ENCODE results near the gene NRK. TPM values are rescaled to one million over a fixed set of nuclear protein-coding genes. Genes with fewer than 3 reads are reported as not detected.
"Not testable (repeated sequence)": the region's sequence is repeated elsewhere in the genome, so short reads cannot be mapped to it uniquely, and the experiment has no call there.

NRK gene
- total RNA-seq, 1 donor from 2014 or later = 134 TPM

DNA sequence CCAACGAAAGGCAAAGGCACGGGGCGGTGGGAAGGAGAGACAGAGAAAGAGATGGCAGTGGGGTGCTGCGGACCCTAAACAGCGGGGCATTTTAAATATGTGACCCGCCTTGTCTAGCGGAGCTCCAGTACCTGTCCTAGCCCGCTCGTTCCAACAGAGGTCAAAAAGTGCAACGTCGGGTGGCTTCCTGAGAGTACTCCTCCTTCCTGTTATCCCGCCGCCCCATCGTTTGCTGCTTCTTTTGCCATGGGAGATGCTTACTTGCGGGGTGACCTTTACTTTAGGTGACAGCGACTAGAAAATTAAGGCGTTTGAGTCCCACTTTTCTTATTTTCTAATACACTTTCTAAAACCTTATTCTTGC is 735 bp downstream of the NRK start:
- Histone ChIP-seq H3K4me1 (ENCODE audit: control insufficient read depth in 3 of 3, insufficient read depth in 3 of 3, low read length in 3 of 3) (peaks cover 0 to 5% (median 2%) of the 10 kb centered on the region in 3 donors), H3K27ac (ENCODE audit: low read depth, low read length) (no peak overlapping the region), H3K27me3 (ENCODE audit: control insufficient read depth in 3 of 3, insufficient read depth in 3 of 3, low read length in 3 of 3) (peaks cover 3 to 31% (median 8%) of the 10 kb centered on the region in 3 donors), H3K9ac (ENCODE audit: low read depth in 1 of 3, low read length in 3 of 3) (no peak overlapping the region), H3K4me3 (ENCODE audit: low read length in 3 of 3) (peak overlapping the region in 2 of 3 donors; percentile 41 to 65), H3K9me3 (ENCODE audit: control insufficient read depth in 3 of 3, low read length in 3 of 3) (no peaks in the 10 kb centered on the region), H3K36me3 (ENCODE audit: control insufficient read depth in 3 of 3, insufficient read depth in 3 of 3, low read length in 3 of 3) (no peaks in the 10 kb centered on the region)

- no peaks in the 10 kb centered on the region for H3K9me3 ChIP-seq (ENCODE audit: control insufficient read depth in 3 of 3, low read length in 3 of 3)
- no peaks in the 10 kb centered on the region for H3K27me3 ChIP-seq (ENCODE audit: control insufficient read depth in 3 of 3, insufficient read depth in 3 of 3, low read length in 3 of 3)
Observed at GRCh38 chrX:105829011-105829410, 6.7 kb downstream of the NRK start.

GRCh38 chrX:105837232-105837631 is 14.9 kb downstream of the NRK start:
- no peak overlapping the region for H3K4me3 ChIP-seq (ENCODE audit: low read length in 3 of 3)
- no peaks in the 10 kb centered on the region for H3K9me3 ChIP-seq (ENCODE audit: control insufficient read depth in 3 of 3, low read length in 3 of 3)
- no peak overlapping the region for H3K9ac ChIP-seq (ENCODE audit: low read depth in 1 of 3, low read length in 3 of 3)
- no peak overlapping the region for H3K27ac ChIP-seq (ENCODE audit: low read depth, low read length)
- no peaks in the 10 kb centered on the region for H3K36me3 ChIP-seq (ENCODE audit: control insufficient read depth in 3 of 3, insufficient read depth in 3 of 3, low read length in 3 of 3)
- peaks cover 0 to 2% (median 0%) of the 10 kb centered on the region in 3 donors for H3K4me1 ChIP-seq (ENCODE audit: control insufficient read depth in 3 of 3, insufficient read depth in 3 of 3, low read length in 3 of 3)
- peaks cover 0 to 3% (median 0%) of the 10 kb centered on the region in 3 donors for H3K27me3 ChIP-seq (ENCODE audit: control insufficient read depth in 3 of 3, insufficient read depth in 3 of 3, low read length in 3 of 3)

More at GRCh38 chrX:105829011-105829410, 6.7 kb downstream of the NRK start:
- Histone ChIP-seq H3K9ac (ENCODE audit: low read depth in 1 of 3, low read length in 3 of 3) (no peak overlapping the region), H3K4me1 (ENCODE audit: control insufficient read depth in 3 of 3, insufficient read depth in 3 of 3, low read length in 3 of 3) (no peaks in the 10 kb centered on the region), H3K27ac (ENCODE audit: low read depth, low read length) (no peak overlapping the region), H3K36me3 (ENCODE audit: control insufficient read depth in 3 of 3, insufficient read depth in 3 of 3, low read length in 3 of 3) (no peaks in the 10 kb centered on the region), H3K4me3 (ENCODE audit: low read length in 3 of 3) (no peak overlapping the region)

- no peaks in the 10 kb centered on the region for H3K36me3 ChIP-seq (ENCODE audit: control insufficient read depth in 3 of 3, insufficient read depth in 3 of 3, low read length in 3 of 3)
- no peak overlapping the region for H3K4me3 ChIP-seq (ENCODE audit: low read length in 3 of 3)
- no peak overlapping the region for H3K27ac ChIP-seq (ENCODE audit: low read depth, low read length)
- H3K4me1 ChIP-seq (ENCODE audit: control insufficient read depth in 3 of 3, insufficient read depth in 3 of 3, low read length in 3 of 3) = no peaks in the 10 kb centered on the region
- no peak overlapping the region for H3K9ac ChIP-seq (ENCODE audit: low read depth in 1 of 3, low read length in 3 of 3)
- H3K27me3 ChIP-seq (ENCODE audit: control insufficient read depth in 3 of 3, insufficient read depth in 3 of 3, low read length in 3 of 3) = peaks cover 0 to 4% (median 0%) of the 10 kb centered on the region in 3 donors
- H3K9me3 ChIP-seq (ENCODE audit: control insufficient read depth in 3 of 3, low read length in 3 of 3) = no peaks in the 10 kb centered on the region
Observed at GRCh38 chrX:105845631-105846030, 23.3 kb downstream of the NRK start.

- H3K9ac ChIP-seq (ENCODE audit: low read depth in 1 of 3, low read length in 3 of 3); H3K27ac ChIP-seq (ENCODE audit: low read depth, low read length); H3K27me3 ChIP-seq (ENCODE audit: control insufficient read depth in 3 of 3, insufficient read depth in 3 of 3, low read length in 3 of 3); H3K36me3 ChIP-seq (ENCODE audit: control insufficient read depth in 3 of 3, insufficient read depth in 3 of 3, low read length in 3 of 3); H3K9me3 ChIP-seq (ENCODE audit: control insufficient read depth in 3 of 3, low read length in 3 of 3); H3K4me3 ChIP-seq (ENCODE audit: low read length in 3 of 3); H3K4me1 ChIP-seq (ENCODE audit: control insufficient read depth in 3 of 3, insufficient read depth in 3 of 3, low read length in 3 of 3): not testable (repeated sequence)
Observed at GRCh38 chrX:105850100-105850499, 27.8 kb downstream of the NRK start.

DNA sequence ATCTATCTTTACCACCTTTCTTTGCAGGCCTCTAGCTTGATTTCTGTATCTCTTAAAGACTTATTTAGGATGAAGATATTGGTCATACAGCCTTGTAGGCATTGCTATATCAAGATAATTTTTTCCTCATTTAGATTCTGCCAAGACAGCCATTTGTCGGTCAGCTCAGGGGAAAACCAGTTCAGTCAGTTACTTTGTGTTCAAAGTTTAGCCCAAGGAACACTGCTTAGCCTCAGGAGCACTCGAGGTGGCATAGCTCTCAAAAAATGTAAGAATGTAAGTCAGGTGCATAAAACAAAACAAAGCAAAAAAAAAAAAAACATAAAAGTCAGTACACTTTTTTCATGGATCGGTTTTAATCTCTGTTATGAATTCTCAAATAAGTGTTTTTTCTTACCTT is 43.4 kb downstream of the NRK start:
- Histone ChIP-seq H3K9ac (ENCODE audit: low read depth in 1 of 3, low read length in 3 of 3) (no peak overlapping the region), H3K27me3 (ENCODE audit: control insufficient read depth in 3 of 3, insufficient read depth in 3 of 3, low read length in 3 of 3) (peaks cover 0 to 6% (median 0%) of the 10 kb centered on the region in 3 donors), H3K9me3 (ENCODE audit: control insufficient read depth in 3 of 3, low read length in 3 of 3) (no peaks in the 10 kb centered on the region), H3K36me3 (ENCODE audit: control insufficient read depth in 3 of 3, insufficient read depth in 3 of 3, low read length in 3 of 3) (no peaks in the 10 kb centered on the region), H3K27ac (ENCODE audit: low read depth, low read length) (no peak overlapping the region), H3K4me1 (ENCODE audit: control insufficient read depth in 3 of 3, insufficient read depth in 3 of 3, low read length in 3 of 3) (no peaks in the 10 kb centered on the region), H3K4me3 (ENCODE audit: low read length in 3 of 3) (no peak overlapping the region)

- H3K27ac ChIP-seq (ENCODE audit: low read depth, low read length) = no peak overlapping the region
- H3K4me1 ChIP-seq (ENCODE audit: control insufficient read depth in 3 of 3, insufficient read depth in 3 of 3, low read length in 3 of 3) = no peaks in the 10 kb centered on the region
- H3K4me3 ChIP-seq (ENCODE audit: low read length in 3 of 3) = no peak overlapping the region
- H3K27me3 ChIP-seq (ENCODE audit: control insufficient read depth in 3 of 3, insufficient read depth in 3 of 3, low read length in 3 of 3) = peaks cover 0 to 6% (median 0%) of the 10 kb centered on the region in 3 donors
- H3K9ac ChIP-seq (ENCODE audit: low read depth in 1 of 3, low read length in 3 of 3) = no peak overlapping the region
- no peaks in the 10 kb centered on the region for H3K9me3 ChIP-seq (ENCODE audit: control insufficient read depth in 3 of 3, low read length in 3 of 3)
- no peaks in the 10 kb centered on the region for H3K36me3 ChIP-seq (ENCODE audit: control insufficient read depth in 3 of 3, insufficient read depth in 3 of 3, low read length in 3 of 3)
Observed at GRCh38 chrX:105869701-105870100, 47.4 kb downstream of the NRK start.

DNA sequence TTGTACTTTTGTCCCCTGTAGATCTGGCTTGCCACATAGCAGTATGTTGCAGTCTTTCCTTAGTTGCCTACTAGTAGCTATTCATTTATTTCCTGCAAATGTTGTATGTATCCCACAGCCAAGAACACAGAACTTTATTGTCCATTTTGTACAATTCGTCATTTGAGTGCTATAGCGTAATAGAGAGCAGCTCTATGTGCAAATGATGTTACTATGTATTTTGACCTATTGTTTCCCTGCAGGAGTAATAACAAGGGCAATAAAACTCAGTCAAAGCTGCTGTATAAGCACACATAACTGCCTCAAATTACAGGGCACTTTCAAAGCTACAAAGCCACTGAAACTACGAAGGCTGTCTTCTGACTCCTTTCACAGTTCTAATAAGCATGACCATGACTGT is 48.1 kb downstream of the NRK start:
- H3K4me3 ChIP-seq (ENCODE audit: low read length in 3 of 3) = no peak overlapping the region
- no peaks in the 10 kb centered on the region for H3K4me1 ChIP-seq (ENCODE audit: control insufficient read depth in 3 of 3, insufficient read depth in 3 of 3, low read length in 3 of 3)
- H3K27ac ChIP-seq (ENCODE audit: low read depth, low read length) = no peak overlapping the region
- H3K36me3 ChIP-seq (ENCODE audit: control insufficient read depth in 3 of 3, insufficient read depth in 3 of 3, low read length in 3 of 3) = no peaks in the 10 kb centered on the region
- no peaks in the 10 kb centered on the region for H3K9me3 ChIP-seq (ENCODE audit: control insufficient read depth in 3 of 3, low read length in 3 of 3)
- H3K9ac ChIP-seq (ENCODE audit: low read depth in 1 of 3, low read length in 3 of 3) = no peak overlapping the region
- peaks cover 0 to 6% (median 0%) of the 10 kb centered on the region in 3 donors for H3K27me3 ChIP-seq (ENCODE audit: control insufficient read depth in 3 of 3, insufficient read depth in 3 of 3, low read length in 3 of 3)

DNA sequence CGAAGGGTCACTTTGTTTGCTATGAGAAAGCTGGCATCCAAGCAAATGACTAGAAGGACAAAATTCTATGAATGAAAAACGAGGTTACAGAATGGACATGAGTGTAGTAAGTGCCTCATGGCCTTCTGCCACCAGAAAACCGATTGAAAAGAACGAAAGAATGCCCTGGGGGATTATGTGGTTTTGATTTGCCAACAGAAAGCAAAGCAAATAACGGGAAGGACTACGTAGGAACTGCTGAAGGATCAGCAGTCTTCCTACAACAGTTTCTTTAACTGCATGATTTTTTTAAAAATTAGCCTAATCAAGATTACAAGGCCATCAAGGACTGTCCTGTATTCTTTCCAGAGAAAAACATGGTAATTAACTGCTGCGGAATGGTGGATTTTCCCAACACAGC is 50.6 kb downstream of the NRK start:
- no peaks in the 10 kb centered on the region for H3K36me3 ChIP-seq (ENCODE audit: control insufficient read depth in 3 of 3, insufficient read depth in 3 of 3, low read length in 3 of 3)
- no peak overlapping the region for H3K4me3 ChIP-seq (ENCODE audit: low read length in 3 of 3)
- no peak overlapping the region for H3K9ac ChIP-seq (ENCODE audit: low read depth in 1 of 3, low read length in 3 of 3)
- H3K4me1 ChIP-seq (ENCODE audit: control insufficient read depth in 3 of 3, insufficient read depth in 3 of 3, low read length in 3 of 3) = no peaks in the 10 kb centered on the region
- no peak overlapping the region for H3K27ac ChIP-seq (ENCODE audit: low read depth, low read length)
- no peaks in the 10 kb centered on the region for H3K9me3 ChIP-seq (ENCODE audit: control insufficient read depth in 3 of 3, low read length in 3 of 3)
- H3K27me3 ChIP-seq (ENCODE audit: control insufficient read depth in 3 of 3, insufficient read depth in 3 of 3, low read length in 3 of 3) = peaks cover 0 to 6% (median 0%) of the 10 kb centered on the region in 3 donors

GRCh38 chrX:105874790-105875189 is 52.5 kb downstream of the NRK start:
- Histone ChIP-seq H3K9me3 (ENCODE audit: control insufficient read depth in 3 of 3, low read length in 3 of 3) (no peaks in the 10 kb centered on the region), H3K9ac (ENCODE audit: low read depth in 1 of 3, low read length in 3 of 3) (no peak overlapping the region), H3K27me3 (ENCODE audit: control insufficient read depth in 3 of 3, insufficient read depth in 3 of 3, low read length in 3 of 3) (no peaks in the 10 kb centered on the region), H3K36me3 (ENCODE audit: control insufficient read depth in 3 of 3, insufficient read depth in 3 of 3, low read length in 3 of 3) (no peaks in the 10 kb centered on the region), H3K4me3 (ENCODE audit: low read length in 3 of 3) (no peak overlapping the region), H3K27ac (ENCODE audit: low read depth, low read length) (no peak overlapping the region), H3K4me1 (ENCODE audit: control insufficient read depth in 3 of 3, insufficient read depth in 3 of 3, low read length in 3 of 3) (no peaks in the 10 kb centered on the region)

DNA sequence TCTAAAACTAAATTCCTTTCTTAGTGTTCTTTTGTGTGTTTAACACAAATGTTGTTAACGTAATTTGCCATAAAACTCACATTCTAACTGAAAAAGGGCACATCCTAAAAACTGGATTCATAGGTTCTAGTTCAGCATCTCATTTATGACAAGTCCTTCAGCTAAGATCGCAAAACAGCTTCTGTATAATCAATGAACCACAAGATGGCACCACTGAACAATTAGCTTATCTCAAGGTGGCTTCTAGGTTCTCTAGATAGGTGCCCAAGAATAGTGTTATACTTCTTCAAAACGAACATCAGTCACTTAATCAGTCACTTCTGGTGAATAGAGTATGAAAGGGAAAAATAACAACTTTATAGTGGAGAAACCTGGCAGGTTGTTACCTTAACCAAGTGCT is 54.3 kb downstream of the NRK start:
- Histone ChIP-seq H3K4me3 (ENCODE audit: low read length in 3 of 3) (no peak overlapping the region), H3K27ac (ENCODE audit: low read depth, low read length) (no peak overlapping the region), H3K9ac (ENCODE audit: low read depth in 1 of 3, low read length in 3 of 3) (no peak overlapping the region), H3K9me3 (ENCODE audit: control insufficient read depth in 3 of 3, low read length in 3 of 3) (no peaks in the 10 kb centered on the region), H3K27me3 (ENCODE audit: control insufficient read depth in 3 of 3, insufficient read depth in 3 of 3, low read length in 3 of 3) (no peaks in the 10 kb centered on the region), H3K36me3 (ENCODE audit: control insufficient read depth in 3 of 3, insufficient read depth in 3 of 3, low read length in 3 of 3) (no peaks in the 10 kb centered on the region), H3K4me1 (ENCODE audit: control insufficient read depth in 3 of 3, insufficient read depth in 3 of 3, low read length in 3 of 3) (no peaks in the 10 kb centered on the region)

All from skeletal muscle tissue (tissue), 4 donors.